SK-N-SH (cell line): Measurements from ENCODE around the gene CHST11. TPM values are rescaled to one million over a fixed set of nuclear protein-coding genes. Genes with fewer than 3 reads are reported as not detected.

Experiments used
- CTCF ChIA-PET: fragments of 300-600, 350-600 bp; formaldehyde crosslinking; extraction: SDS; loops from one replicate; lab custom pipeline; 2021; lab: Yijun Ruan, JAX
- POLR2A ChIA-PET: fragments of 350-600 bp; sonication (Branson Sonifier 250); formaldehyde crosslinking; extraction: SDS; loops from one replicate; lab custom pipeline; 2020; ENCODE audit warnings: antibody characterized with exemption, inconsistent platforms; lab: Yijun Ruan, JAX
- DNase-seq: peaks from one replicate; pipeline ENCODE4 v3.0.0; 2012
- H2AFZ ChIP-seq: fragments of 200-600 bp; sonication (generic); 2 replicates; pipeline ENCODE4 v1.8.1; 2016; ENCODE audit warnings: antibody characterized with exemption, mild to moderate bottlenecking, low read depth
- H3F3A ChIP-seq: fragments of 200-600 bp; sonication (generic); replicated peaks from 2 replicates; pipeline ENCODE3; 2016; ENCODE audit warnings: antibody characterized with exemption, mild to moderate bottlenecking; ENCODE audit not compliant: insufficient read depth
- H3K27ac ChIP-seq, 2 experiments: fragments of 200-500 bp in 1 of 2; fragments of 200-600 bp in 1 of 2; sonication (Bioruptor generic) in 1 of 2; sonication (generic), shearing (Covaris generic) in 1 of 2; 2 replicates each; pipeline versions ENCODE4 v1.5.1 to v1.6.1; 2014 to 2016; ENCODE audit warnings: low read depth in 2 of 2, inconsistent platforms in 1 of 2, low read length in 1 of 2, mild to moderate bottlenecking in 1 of 2, mixed read lengths in 1 of 2
- H3K27me3 ChIP-seq: fragments of 200-600 bp; sonication (generic), shearing (Covaris generic); 2 replicates; pipeline ENCODE4 v1.6.1; 2016; ENCODE audit warnings: mixed run types; ENCODE audit not compliant: insufficient read depth
- H3K36me3 ChIP-seq, 2 experiments: fragments of 200-500 bp in 1 of 2; fragments of 200-600 bp in 1 of 2; sonication (Bioruptor generic) in 1 of 2; sonication (generic) in 1 of 2; replicated peaks in 1 of 2; 2 replicates each; pipeline versions ENCODE3 to v1.5.1; 2014 to 2016; ENCODE audit warnings: low read length in 1 of 2, mild to moderate bottlenecking in 1 of 2; ENCODE audit not compliant: insufficient read depth in 2 of 2, control insufficient read depth in 1 of 2
- H3K4me1 ChIP-seq, 2 experiments: fragments of 200-500 bp in 1 of 2; fragments of 200-600 bp in 1 of 2; sonication (Bioruptor generic) in 1 of 2; sonication (generic), shearing (Covaris generic) in 1 of 2; 2 replicates each; pipeline versions ENCODE4 v1.5.1 to v1.6.1; 2014 to 2016; ENCODE audit warnings: low read depth in 1 of 2, low read length in 1 of 2, mixed run types in 1 of 2; ENCODE audit not compliant: insufficient read depth in 2 of 2, control insufficient read depth in 1 of 2
- H3K4me2 ChIP-seq: fragments of 200-600 bp; sonication (generic), shearing (Covaris generic); 2 replicates; pipeline ENCODE4 v1.6.1; 2017; ENCODE audit warnings: mixed run types
- H3K4me3 ChIP-seq, 2 experiments: fragments of 200-500 bp in 1 of 2; fragments of 200-600 bp in 1 of 2; sonication (Bioruptor generic) in 1 of 2; sonication (generic), shearing (Covaris generic) in 1 of 2; 2 replicates each; pipeline versions ENCODE4 v1.5.1 to v1.8.1; 2014 to 2016; ENCODE audit warnings: low read depth in 2 of 2, inconsistent platforms in 1 of 2, low read length in 1 of 2, mild to moderate bottlenecking in 1 of 2, mixed read lengths in 1 of 2, moderate library complexity in 1 of 2
- H3K79me2 ChIP-seq: fragments of 200-600 bp; sonication (generic); 2 replicates; pipeline ENCODE4 v1.8.1; 2017; ENCODE audit warnings: mild to moderate bottlenecking; ENCODE audit not compliant: insufficient read depth
- H3K9ac ChIP-seq: fragments of 200-600 bp; sonication (generic); 2 replicates; pipeline ENCODE4 v1.6.1; 2017; ENCODE audit warnings: mixed run types
- H3K9me2 ChIP-seq: fragments of 200-600 bp; sonication (generic); 2 replicates; pipeline ENCODE4 v1.6.1; 2017; ENCODE audit warnings: mixed run types
- H3K9me3 ChIP-seq: fragments of 200-600 bp; sonication (generic); 2 replicates; pipeline ENCODE4 v1.6.1; 2017; ENCODE audit warnings: mixed run types, mild to moderate bottlenecking, moderate library complexity
- H4K20me1 ChIP-seq: fragments of 200-600 bp; sonication (generic); 2 replicates; pipeline ENCODE4 v1.6.1; 2017; ENCODE audit warnings: mild to moderate bottlenecking, mixed run types; ENCODE audit not compliant: insufficient read depth
- ELF1 ChIP-seq: IDR thresholded peaks from 2 replicates; pipeline ENCODE4 v1.4.0; 2012
- EP300 ChIP-seq, 2 experiments: IDR thresholded peaks; 2 replicates each; pipeline versions ENCODE4 v1.4.0 to v1.6.1; 2012; ENCODE audit warnings: borderline replicate concordance in 1 of 2, low read depth in 1 of 2, low read length in 1 of 2
- EZH2phosphoT487 ChIP-seq: fragments of 200-600 bp; sonication (generic); IDR thresholded peaks from 2 replicates; pipeline ENCODE4 v1.6.1; 2017; ENCODE audit warnings: low read depth, mixed run types, mild to moderate bottlenecking, antibody characterized with exemption, moderate library complexity, borderline replicate concordance
- FOXM1 ChIP-seq: IDR thresholded peaks from 2 replicates; pipeline ENCODE4 v1.4.0; 2012; ENCODE audit warnings: low read depth, mild to moderate bottlenecking
- GABPA ChIP-seq: IDR thresholded peaks from 2 replicates; pipeline ENCODE4 v1.4.0; 2012; ENCODE audit warnings: low read depth, mild to moderate bottlenecking
- GATA2 ChIP-seq: sonication (generic); formaldehyde crosslinking; IDR thresholded peaks from 2 replicates; pipeline ENCODE4 v1.5.0; 2020; ENCODE audit warnings: mild to moderate bottlenecking, missing genetic modification reagents
- NRF1 ChIP-seq: IDR thresholded peaks from 2 replicates; pipeline ENCODE4 v1.6.1; 2012; ENCODE audit warnings: low read depth, mild to moderate bottlenecking, low read length
- RCOR1 ChIP-seq: fragments of 150-350 bp; IDR thresholded peaks from 2 replicates; pipeline ENCODE4 v1.6.1; 2017; ENCODE audit warnings: antibody characterized with exemption, low read length
- RXRA ChIP-seq: IDR thresholded peaks from 2 replicates; pipeline ENCODE4 v1.4.0; 2012; ENCODE audit warnings: low read depth, mild to moderate bottlenecking, borderline replicate concordance
- SMC3 ChIP-seq: IDR thresholded peaks from 2 replicates; pipeline ENCODE4 v1.6.1; 2012; ENCODE audit warnings: low read depth, low read length, improper control_type of control experiment
- TAF1 ChIP-seq: IDR thresholded peaks from 2 replicates; pipeline ENCODE4 v1.6.1; 2012; ENCODE audit warnings: low read depth, mild to moderate bottlenecking, low read length, moderate library complexity, borderline replicate concordance
- TCF12 ChIP-seq: IDR thresholded peaks from 2 replicates; pipeline ENCODE4 v1.4.0; 2012
- TEAD4 ChIP-seq: IDR thresholded peaks from 2 replicates; pipeline ENCODE4 v1.4.0; 2012; ENCODE audit warnings: mild to moderate bottlenecking, borderline replicate concordance; ENCODE audit not compliant: insufficient read depth
- WGBS: methylation state at CpG from one replicate; pipeline ENCODE4 v1.1.6; 2017; ENCODE audit warnings: low lambda C conversion rate; 5-methylcytosine and 5-hydroxymethylcytosine counted together
- polyA plus RNA-seq, 3 experiments: library from polyadenylated mRNA; depleted of rRNA; stranded (reverse); fragments of >200 nt; gene quantifications; 2 replicates each; pipeline ENCODE4 v1.2.3, GENCODE V29; 2012
- TF ChIP-seq, protein P1 (sequence below): IDR thresholded peaks from 2 replicates; pipeline ENCODE4 v1.6.1; 2012; ENCODE audit warnings: mild to moderate bottlenecking, low read depth, low read length, moderate library complexity
- TF ChIP-seq, protein P2 (sequence below): fragments of 150-350 bp; IDR thresholded peaks from 2 replicates; pipeline ENCODE4 v1.6.1; 2016; ENCODE audit warnings: mild to moderate bottlenecking, low read depth, low read length
- TF ChIP-seq, protein P3 (sequence below): fragments of 200-600 bp; sonication (generic); IDR thresholded peaks from 2 replicates; pipeline ENCODE4 v1.6.1; 2017; ENCODE audit warnings: antibody characterized with exemption, mild to moderate bottlenecking, moderate library complexity
- TF ChIP-seq, protein P4 (sequence below): IDR thresholded peaks from 2 replicates; pipeline ENCODE4; 2012

The CHST11 gene
- polyA plus RNA-seq, 1 of the 3 experiments (the other 2 are of a cell fraction) = 18.6 TPM

DNA sequence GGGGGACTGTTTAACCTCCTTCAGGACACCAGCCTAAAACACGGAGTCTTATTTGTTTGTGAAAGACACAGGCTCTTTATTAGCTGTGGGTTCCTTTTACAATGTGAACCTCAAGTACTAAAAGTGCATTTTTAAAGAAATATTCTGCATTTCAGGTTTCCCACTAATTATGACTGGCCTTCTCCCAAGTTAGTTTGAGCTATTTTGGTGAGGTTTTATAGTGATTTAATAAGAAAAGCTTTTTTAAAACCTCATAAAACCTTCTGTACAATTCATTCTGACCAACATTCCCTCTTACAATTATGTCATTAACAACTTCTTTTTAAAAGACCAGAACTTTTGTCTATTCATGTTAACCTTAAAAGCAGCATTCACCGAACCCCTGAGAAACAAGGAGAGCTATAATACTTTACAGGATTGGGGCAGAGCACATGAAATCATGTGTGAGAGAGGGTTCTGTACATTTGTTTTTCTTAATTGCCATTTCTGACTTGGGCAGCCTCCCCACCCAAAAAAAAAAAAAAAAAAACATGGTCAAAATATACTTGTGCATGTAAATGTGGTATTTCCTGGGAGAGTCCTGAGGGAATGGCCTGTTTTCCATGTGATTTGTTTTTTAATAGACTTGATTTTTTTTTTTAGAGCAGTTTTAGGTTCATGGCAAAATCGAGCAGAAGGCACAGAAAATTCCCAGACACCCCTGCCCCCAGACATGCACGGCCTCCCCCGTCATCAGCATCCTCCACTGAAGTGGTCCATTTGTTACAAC is 169.5 kb downstream of the CHST11 start:
- Histone ChIP-seq H3K79me2 (no peaks in the 10 kb centered on the region), H2AFZ (no peak overlapping the region), H3K9ac (no peak overlapping the region), H3K4me1 (peaks cover 0 to 10% of the 10 kb centered on the region in 2 experiments; a peak in 2 of 4 replicates), H3F3A (no peaks in the 10 kb centered on the region), H3K9me2 (no peaks in the 10 kb centered on the region), H3K27me3 (no peaks in the 10 kb centered on the region), H3K27ac (no peak overlapping the region), H3K4me3 (no peak overlapping the region), H4K20me1 (no peaks in the 10 kb centered on the region), H3K9me3 (no peaks in the 10 kb centered on the region), H3K4me2 (no peak overlapping the region), H3K36me3 (no peaks in the 10 kb centered on the region)
- TF ChIP-seq ELF1 = no peak
- TF ChIP-seq, protein P1, sequence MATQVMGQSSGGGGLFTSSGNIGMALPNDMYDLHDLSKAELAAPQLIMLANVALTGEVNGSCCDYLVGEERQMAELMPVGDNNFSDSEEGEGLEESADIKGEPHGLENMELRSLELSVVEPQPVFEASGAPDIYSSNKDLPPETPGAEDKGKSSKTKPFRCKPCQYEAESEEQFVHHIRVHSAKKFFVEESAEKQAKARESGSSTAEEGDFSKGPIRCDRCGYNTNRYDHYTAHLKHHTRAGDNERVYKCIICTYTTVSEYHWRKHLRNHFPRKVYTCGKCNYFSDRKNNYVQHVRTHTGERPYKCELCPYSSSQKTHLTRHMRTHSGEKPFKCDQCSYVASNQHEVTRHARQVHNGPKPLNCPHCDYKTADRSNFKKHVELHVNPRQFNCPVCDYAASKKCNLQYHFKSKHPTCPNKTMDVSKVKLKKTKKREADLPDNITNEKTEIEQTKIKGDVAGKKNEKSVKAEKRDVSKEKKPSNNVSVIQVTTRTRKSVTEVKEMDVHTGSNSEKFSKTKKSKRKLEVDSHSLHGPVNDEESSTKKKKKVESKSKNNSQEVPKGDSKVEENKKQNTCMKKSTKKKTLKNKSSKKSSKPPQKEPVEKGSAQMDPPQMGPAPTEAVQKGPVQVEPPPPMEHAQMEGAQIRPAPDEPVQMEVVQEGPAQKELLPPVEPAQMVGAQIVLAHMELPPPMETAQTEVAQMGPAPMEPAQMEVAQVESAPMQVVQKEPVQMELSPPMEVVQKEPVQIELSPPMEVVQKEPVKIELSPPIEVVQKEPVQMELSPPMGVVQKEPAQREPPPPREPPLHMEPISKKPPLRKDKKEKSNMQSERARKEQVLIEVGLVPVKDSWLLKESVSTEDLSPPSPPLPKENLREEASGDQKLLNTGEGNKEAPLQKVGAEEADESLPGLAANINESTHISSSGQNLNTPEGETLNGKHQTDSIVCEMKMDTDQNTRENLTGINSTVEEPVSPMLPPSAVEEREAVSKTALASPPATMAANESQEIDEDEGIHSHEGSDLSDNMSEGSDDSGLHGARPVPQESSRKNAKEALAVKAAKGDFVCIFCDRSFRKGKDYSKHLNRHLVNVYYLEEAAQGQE = no peak
- no peak for TF ChIP-seq EP300 (IDR thresholded peaks at IDR 0.05; ENCODE audit: borderline replicate concordance in 1 of 2, low read depth in 1 of 2, low read length in 1 of 2)
- TF ChIP-seq, protein P2, sequence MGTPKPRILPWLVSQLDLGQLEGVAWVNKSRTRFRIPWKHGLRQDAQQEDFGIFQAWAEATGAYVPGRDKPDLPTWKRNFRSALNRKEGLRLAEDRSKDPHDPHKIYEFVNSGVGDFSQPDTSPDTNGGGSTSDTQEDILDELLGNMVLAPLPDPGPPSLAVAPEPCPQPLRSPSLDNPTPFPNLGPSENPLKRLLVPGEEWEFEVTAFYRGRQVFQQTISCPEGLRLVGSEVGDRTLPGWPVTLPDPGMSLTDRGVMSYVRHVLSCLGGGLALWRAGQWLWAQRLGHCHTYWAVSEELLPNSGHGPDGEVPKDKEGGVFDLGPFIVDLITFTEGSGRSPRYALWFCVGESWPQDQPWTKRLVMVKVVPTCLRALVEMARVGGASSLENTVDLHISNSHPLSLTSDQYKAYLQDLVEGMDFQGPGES = no peak
- TF ChIP-seq NRF1 = no peak
- TF ChIP-seq FOXM1 = no peak
- TF ChIP-seq, protein P3, sequence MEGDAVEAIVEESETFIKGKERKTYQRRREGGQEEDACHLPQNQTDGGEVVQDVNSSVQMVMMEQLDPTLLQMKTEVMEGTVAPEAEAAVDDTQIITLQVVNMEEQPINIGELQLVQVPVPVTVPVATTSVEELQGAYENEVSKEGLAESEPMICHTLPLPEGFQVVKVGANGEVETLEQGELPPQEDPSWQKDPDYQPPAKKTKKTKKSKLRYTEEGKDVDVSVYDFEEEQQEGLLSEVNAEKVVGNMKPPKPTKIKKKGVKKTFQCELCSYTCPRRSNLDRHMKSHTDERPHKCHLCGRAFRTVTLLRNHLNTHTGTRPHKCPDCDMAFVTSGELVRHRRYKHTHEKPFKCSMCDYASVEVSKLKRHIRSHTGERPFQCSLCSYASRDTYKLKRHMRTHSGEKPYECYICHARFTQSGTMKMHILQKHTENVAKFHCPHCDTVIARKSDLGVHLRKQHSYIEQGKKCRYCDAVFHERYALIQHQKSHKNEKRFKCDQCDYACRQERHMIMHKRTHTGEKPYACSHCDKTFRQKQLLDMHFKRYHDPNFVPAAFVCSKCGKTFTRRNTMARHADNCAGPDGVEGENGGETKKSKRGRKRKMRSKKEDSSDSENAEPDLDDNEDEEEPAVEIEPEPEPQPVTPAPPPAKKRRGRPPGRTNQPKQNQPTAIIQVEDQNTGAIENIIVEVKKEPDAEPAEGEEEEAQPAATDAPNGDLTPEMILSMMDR = no peak
- TF ChIP-seq SMC3 = no peak
- TF ChIP-seq EZH2phosphoT487 = no peak
- no peak for TF ChIP-seq TEAD4
- no peak for TF ChIP-seq TAF1
- TF ChIP-seq RCOR1 = no peak
- no peak for TF ChIP-seq GABPA
- TF ChIP-seq TCF12 = no peak
- TF ChIP-seq RXRA = no peak
- TF ChIP-seq, protein P4, sequence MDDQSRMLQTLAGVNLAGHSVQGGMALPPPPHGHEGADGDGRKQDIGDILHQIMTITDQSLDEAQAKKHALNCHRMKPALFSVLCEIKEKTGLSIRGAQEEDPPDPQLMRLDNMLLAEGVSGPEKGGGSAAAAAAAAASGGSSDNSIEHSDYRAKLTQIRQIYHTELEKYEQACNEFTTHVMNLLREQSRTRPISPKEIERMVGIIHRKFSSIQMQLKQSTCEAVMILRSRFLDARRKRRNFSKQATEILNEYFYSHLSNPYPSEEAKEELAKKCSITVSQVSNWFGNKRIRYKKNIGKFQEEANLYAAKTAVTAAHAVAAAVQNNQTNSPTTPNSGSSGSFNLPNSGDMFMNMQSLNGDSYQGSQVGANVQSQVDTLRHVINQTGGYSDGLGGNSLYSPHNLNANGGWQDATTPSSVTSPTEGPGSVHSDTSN = no peak
- no peak for TF ChIP-seq GATA2 (CRISPR knock-in tag)
- ChIA-PET CTCF (interaction anchor here (1.0 kb wide), 2 partner anchors 8 to 12 kb away, joined by 3 to 4 read pairs; no protein-coding TSS in a partner anchor), POLR2A (no interaction called here)
- WGBS = 87% methylated on average over 5 of the region's 5 CpGs
- no peak for DNase-seq
